ENCODE results near the gene PRKCE.

PRKCE gene

GRCh38 chr2:46116553-46116991 is 465.1 kb downstream of the PRKCE start:
- no peak overlapping the region for H3K4me3 ChIP-seq (ENCODE audit: control insufficient read depth, low read depth, low read length)
- peak; percentile 19 for DNase-seq (ENCODE audit: low read depth)
- no peak for TF ChIP-seq CTCF (conservative IDR thresholded peaks at IDR 0.05; ENCODE audit: control insufficient read depth, insufficient read depth, low read depth, low read length)

DNA sequence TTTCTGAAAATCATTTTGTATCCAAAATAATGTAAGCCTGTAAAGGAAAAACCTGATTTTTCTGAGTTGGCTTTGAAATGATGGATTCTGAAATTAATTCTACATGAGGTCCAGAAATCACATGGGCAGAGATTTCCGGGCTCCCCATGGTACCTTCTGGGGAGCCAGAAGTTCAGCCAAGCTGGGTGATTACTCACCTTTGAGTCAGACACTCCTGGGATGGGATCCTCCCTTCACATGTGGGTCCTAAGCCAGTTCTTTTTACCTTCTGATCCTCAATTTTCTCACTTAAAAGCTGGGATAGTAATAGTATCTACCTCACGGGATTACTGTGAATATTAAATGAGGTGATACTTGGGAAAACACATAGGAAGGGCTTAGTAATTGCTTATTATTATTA is 465.9 kb downstream of the PRKCE start:
- H3K4me3 ChIP-seq (ENCODE audit: control insufficient read depth, low read depth, low read length): no peak overlapping the region
- TF ChIP-seq CTCF (conservative IDR thresholded peaks at IDR 0.05; ENCODE audit: control insufficient read depth, insufficient read depth, low read depth, low read length): no peak
- peak; percentile 93 for DNase-seq (ENCODE audit: low read depth)

DNA sequence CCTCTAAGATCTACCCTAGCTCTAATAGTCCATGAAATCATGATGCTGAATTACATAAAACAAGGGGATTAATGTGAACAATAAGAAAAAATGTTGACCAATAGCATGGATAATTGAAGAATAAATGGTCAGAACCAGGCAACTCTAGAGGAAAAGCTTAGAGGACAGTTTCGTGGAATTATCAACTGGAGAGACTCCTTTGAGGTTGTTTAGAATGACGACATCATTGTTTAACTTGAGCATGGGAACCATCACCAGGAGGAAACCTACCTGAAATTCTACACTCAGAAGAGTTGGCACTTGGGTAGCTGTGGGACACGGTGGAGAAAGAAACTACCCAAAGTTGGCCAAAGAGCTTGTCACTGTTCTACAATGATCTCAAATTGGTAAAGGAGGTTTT is 466.5 kb downstream of the PRKCE start:
- no peak for DNase-seq (ENCODE audit: low read depth)
- TF ChIP-seq CTCF (conservative IDR thresholded peaks at IDR 0.05; ENCODE audit: control insufficient read depth, insufficient read depth, low read depth, low read length): no peak
- H3K4me3 ChIP-seq (ENCODE audit: control insufficient read depth, low read depth, low read length): no peak overlapping the region

- DNase-seq (ENCODE audit: low read depth): no peak
- no peak overlapping the region for H3K4me3 ChIP-seq (ENCODE audit: control insufficient read depth, low read depth, low read length)
- TF ChIP-seq CTCF (conservative IDR thresholded peaks at IDR 0.05; ENCODE audit: control insufficient read depth, insufficient read depth, low read depth, low read length): no peak
These were observed 467.3 kb downstream of the PRKCE start for GRCh38 chr2:46118656-46119371.

DNA sequence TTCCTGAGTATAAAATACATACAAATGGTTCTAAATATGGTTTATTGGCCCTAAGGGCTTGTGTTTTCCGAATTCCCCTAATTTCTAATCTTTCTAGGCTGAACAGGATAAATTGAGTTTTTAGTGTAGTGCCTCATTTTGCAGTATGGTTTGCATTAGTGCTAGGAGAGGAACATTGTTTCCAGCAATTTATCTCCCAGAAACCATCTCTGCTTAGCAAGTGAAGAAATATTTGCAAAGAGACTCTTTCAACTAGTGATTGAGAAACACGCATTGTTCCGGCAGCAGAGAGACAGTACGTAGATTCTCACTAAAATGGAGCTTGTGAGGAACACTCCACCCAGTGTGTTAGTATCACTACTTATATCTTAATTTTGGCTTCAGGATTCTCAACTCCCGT is 468.0 kb downstream of the PRKCE start:
- peak; percentile 81 for DNase-seq (ENCODE audit: low read depth)
- H3K4me3 ChIP-seq (ENCODE audit: control insufficient read depth, low read depth, low read length): no peak overlapping the region
- no peak for TF ChIP-seq CTCF (conservative IDR thresholded peaks at IDR 0.05; ENCODE audit: control insufficient read depth, insufficient read depth, low read depth, low read length)

GRCh38 chr2:46120792-46121555 is 469.5 kb downstream of the PRKCE start:
- H3K4me3 ChIP-seq (ENCODE audit: control insufficient read depth, low read depth, low read length): no peak overlapping the region
- TF ChIP-seq CTCF (conservative IDR thresholded peaks at IDR 0.05; ENCODE audit: control insufficient read depth, insufficient read depth, low read depth, low read length): no peak
- no peak for DNase-seq (ENCODE audit: low read depth)
